Measurements from ENCODE around the gene BLZF1.

- TF ChIP-seq CTCF (IDR thresholded peaks at IDR 0.05) = no peak
- no peak for TF ChIP-seq POLR2A (IDR thresholded peaks at IDR 0.05)
- TF ChIP-seq EP300 (IDR thresholded peaks at IDR 0.05) = no peak
Measured at GRCh38 chr1:169363046-169363730, 4.8 kb upstream of the BLZF1 start.

Data from ovary (tissue), 3 donors.